ENCODE results near the gene ABCG8.
A peak's percentile ranks its signal among the peaks of the same experiment; 100 is the strongest.
"Not testable (repeated sequence)": the region's sequence is repeated elsewhere in the genome, so short reads cannot be mapped to it uniquely, and the experiment has no call there.

The ABCG8 gene

GRCh38 chr2:43874776-43875451 is 36.1 kb downstream of the ABCG8 start:
- DNase-seq (ENCODE audit: low spot score) = no peak

GRCh38 chr2:43877782-43878464 is 39.2 kb downstream of the ABCG8 start:
- DNase-seq (ENCODE audit: low spot score) = peak; percentile 67

- no peak for DNase-seq (ENCODE audit: low spot score)
Measured at GRCh38 chr2:43879261-43879660, 40.5 kb downstream of the ABCG8 start.

- DNase-seq (ENCODE audit: low spot score) = no peak
Measured at GRCh38 chr2:43880471-43880870, 41.7 kb downstream of the ABCG8 start.

- DNase-seq (ENCODE audit: low spot score) = no peak
Measured at GRCh38 chr2:43880952-43881351, 42.2 kb downstream of the ABCG8 start.

- no peak for DNase-seq (ENCODE audit: low spot score)
Measured at GRCh38 chr2:43882312-43882711, 43.5 kb downstream of the ABCG8 start.

- no peak for DNase-seq (ENCODE audit: low spot score)
Measured at GRCh38 chr2:43884689-43885088, 45.9 kb downstream of the ABCG8 start.

GRCh38 chr2:43885132-43885632 is 46.4 kb downstream of the ABCG8 start:
- no peak for DNase-seq (ENCODE audit: low spot score)

GRCh38 chr2:43887176-43887575 is 48.4 kb downstream of the ABCG8 start:
- DNase-seq (ENCODE audit: low spot score) = no peak

- DNase-seq (ENCODE audit: low spot score) = no peak
Measured at GRCh38 chr2:43889416-43889815, 50.6 kb downstream of the ABCG8 start.

GRCh38 chr2:43890855-43891254 is 52.1 kb downstream of the ABCG8 start:
- DNase-seq (ENCODE audit: low spot score) = no peak

GRCh38 chr2:43894743-43895142 is 56.0 kb downstream of the ABCG8 start:
- DNase-seq (ENCODE audit: low spot score) = no peak

- DNase-seq (ENCODE audit: low spot score) = no peak
Measured at GRCh38 chr2:43896906-43897305, 58.1 kb downstream of the ABCG8 start.

- no peak for DNase-seq (ENCODE audit: low spot score)
Measured at GRCh38 chr2:43897492-43897891, 58.7 kb downstream of the ABCG8 start.

GRCh38 chr2:43898134-43898837 is 59.5 kb downstream of the ABCG8 start:
- DNase-seq (ENCODE audit: low spot score) = no peak

- no peak for DNase-seq (ENCODE audit: low spot score)
Measured at GRCh38 chr2:43898838-43899346, 60.1 kb downstream of the ABCG8 start.

- DNase-seq (ENCODE audit: low spot score) = no peak
Measured at GRCh38 chr2:43899589-43899988, 60.8 kb downstream of the ABCG8 start.

GRCh38 chr2:43905371-43905803 is 66.6 kb downstream of the ABCG8 start:
- DNase-seq (ENCODE audit: low spot score) = no peak

- DNase-seq (ENCODE audit: low spot score) = no peak
Measured at GRCh38 chr2:43905871-43906270, 67.1 kb downstream of the ABCG8 start.

- DNase-seq (ENCODE audit: low spot score) = no peak
Measured at GRCh38 chr2:43906448-43907109, 67.8 kb downstream of the ABCG8 start.

- not testable (repeated sequence) for DNase-seq (ENCODE audit: low spot score)
Measured at GRCh38 chr2:43911136-43911790, 72.5 kb downstream of the ABCG8 start.

- DNase-seq (ENCODE audit: low spot score) = no peak
Measured at GRCh38 chr2:43924463-43924862, 85.7 kb downstream of the ABCG8 start.

Data from HuH-7.5 (cell line).